ENCODE measurements around the gene TRIM3. TPM values are rescaled to one million over a fixed set of nuclear protein-coding genes. Genes with fewer than 3 reads are reported as not detected.

TRIM3 gene
- total RNA-seq, 2 donors from 2014 or later: 7.1 to 19.5 TPM

- DNase-seq (ENCODE audit: low spot score): no peak
- Histone ChIP-seq H3K36me3 (peaks cover 22% of the 10 kb centered on the region), H3K4me3 (no peak overlapping the region), H3K4me1 (peaks cover 0 to 6% of the 10 kb centered on the region in 2 donors), H3K27me3 (no peaks in the 10 kb centered on the region), H3K9me3 (no peaks in the 10 kb centered on the region), H3K27ac (no peak overlapping the region)
- TF ChIP-seq CTCF (IDR thresholded peaks at IDR 0.05): no peak
These were observed 62.9 kb downstream of the TRIM3 start for GRCh38 chr11:6410695-6411430.

- no peaks in the 10 kb centered on the region for H3K27me3 ChIP-seq
- H3K27ac ChIP-seq: no peak overlapping the region
- H3K4me3 ChIP-seq: no peak overlapping the region
- peaks cover 0 to 16% of the 10 kb centered on the region in 2 donors for H3K4me1 ChIP-seq
- no peaks in the 10 kb centered on the region for H3K9me3 ChIP-seq
- TF ChIP-seq CTCF (IDR thresholded peaks at IDR 0.05): no peak
- DNase-seq (ENCODE audit: low spot score): no peak
- H3K36me3 ChIP-seq: peaks cover 35% of the 10 kb centered on the region
These were observed 67.4 kb downstream of the TRIM3 start for GRCh38 chr11:6406370-6406769.

DNA sequence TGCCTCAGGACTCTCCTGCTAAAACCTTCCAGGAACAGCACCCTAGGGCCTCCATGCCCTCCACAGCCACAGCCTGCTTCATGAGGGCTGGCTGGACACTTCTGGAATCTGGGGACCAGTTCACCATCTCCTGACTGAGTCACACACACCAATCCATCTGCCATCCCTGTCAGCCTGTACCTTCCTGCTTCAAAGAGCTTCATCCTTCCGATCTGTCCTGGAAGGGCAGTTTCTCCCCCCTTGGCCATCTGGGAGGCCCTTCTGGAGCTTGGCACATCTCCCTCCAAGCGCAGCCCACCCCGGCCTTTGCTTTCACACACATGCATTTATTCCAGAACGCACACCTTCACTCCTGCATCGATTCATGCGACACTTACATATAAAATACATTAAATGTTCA lies 67.9 kb downstream of the TRIM3 start:
- Histone ChIP-seq H3K27ac (no peak overlapping the region), H3K27me3 (no peaks in the 10 kb centered on the region), H3K4me3 (no peak overlapping the region), H3K4me1 (peaks cover 0 to 19% of the 10 kb centered on the region in 2 donors), H3K9me3 (no peaks in the 10 kb centered on the region), H3K36me3 (peaks cover 35% of the 10 kb centered on the region)
- no peak for DNase-seq (ENCODE audit: low spot score)
- no peak for TF ChIP-seq CTCF (IDR thresholded peaks at IDR 0.05)

- no peaks in the 10 kb centered on the region for H3K27me3 ChIP-seq
- no peak overlapping the region for H3K4me3 ChIP-seq
- no peak overlapping the region for H3K27ac ChIP-seq
- no peaks in the 10 kb centered on the region for H3K9me3 ChIP-seq
- TF ChIP-seq CTCF (IDR thresholded peaks at IDR 0.05): no peak
- H3K36me3 ChIP-seq: peaks cover 34% of the 10 kb centered on the region
- H3K4me1 ChIP-seq: peaks cover 0 to 19% of the 10 kb centered on the region in 2 donors
- DNase-seq (ENCODE audit: low spot score): no peak
These were observed 68.6 kb downstream of the TRIM3 start for GRCh38 chr11:6405052-6405667.

- H3K9me3 ChIP-seq: no peaks in the 10 kb centered on the region
- peaks cover 28% of the 10 kb centered on the region for H3K36me3 ChIP-seq
- H3K4me1 ChIP-seq: peaks cover 0 to 19% of the 10 kb centered on the region in 2 donors
- no peaks in the 10 kb centered on the region for H3K27me3 ChIP-seq
- TF ChIP-seq CTCF (IDR thresholded peaks at IDR 0.05): no peak
- no peak overlapping the region for H3K4me3 ChIP-seq
- DNase-seq (ENCODE audit: low spot score): no peak
- no peak overlapping the region for H3K27ac ChIP-seq
These were observed 69.2 kb downstream of the TRIM3 start for GRCh38 chr11:6404342-6405051.
